Activated CD8-positive, alpha-beta T cell treated with anti-CD3 and anti-CD28 coated beads for 36 hours (primary cell): ENCODE measurements around the gene FURIN. TPM values are rescaled to one million over a fixed set of nuclear protein-coding genes. Genes with fewer than 3 reads are reported as not detected.
"Not testable (repeated sequence)": the region's sequence is repeated elsewhere in the genome, so short reads cannot be mapped to it uniquely, and the experiment has no call there.

Source experiments
- ATAC-seq: fragments of 200-7000 bp; cut with Tn5 transposase; one replicate; pipeline ENCODE4 v1.10.0; 2021; ENCODE audit warnings: mild to moderate bottlenecking, moderate library complexity
- CTCF ChIA-PET: fragments of 350-600 bp; sonication (Branson Sonifier 250); formaldehyde crosslinking; loops from one replicate; lab custom pipeline; 2021; ENCODE audit warnings: antibody characterized with exemption; lab: Charles Lee
- POLR2A ChIA-PET: fragments of 350-600 bp; sonication (Branson Sonifier 250); formaldehyde crosslinking; loops from one replicate; lab custom pipeline; 2021; ENCODE audit warnings: antibody characterized with exemption; lab: Charles Lee
- DNase-seq: peaks from one replicate; pipeline ENCODE4 v3.0.0-alpha.2; 2020
- H3K27ac Mint-ChIP-seq: one replicate; pipeline ENCODE4 v1.8.0; 2021; ENCODE audit warnings: mild to moderate bottlenecking, mixed read lengths
- H3K27me3 Mint-ChIP-seq: one replicate; pipeline ENCODE4 v1.8.0; 2021; ENCODE audit warnings: mixed read lengths
- H3K36me3 Mint-ChIP-seq: one replicate; pipeline ENCODE4 v1.8.0; 2021; ENCODE audit warnings: low read depth, mixed read lengths
- H3K4me1 Mint-ChIP-seq: one replicate; pipeline ENCODE4 v1.8.0; 2021; ENCODE audit warnings: low read depth, mixed read lengths
- H3K4me3 Mint-ChIP-seq: one replicate; pipeline ENCODE4 v1.8.0; 2021; ENCODE audit warnings: mild to moderate bottlenecking, moderate library complexity, mixed read lengths
- H3K9me3 Mint-ChIP-seq: one replicate; pipeline ENCODE4 v1.8.0; 2021; ENCODE audit warnings: mixed read lengths
- CTCF ChIP-seq: fragments of 200-600 bp; IDR thresholded peaks from one replicate; pipeline ENCODE4 v1.8.0; 2022; ENCODE audit warnings: antibody characterized with exemption, mild to moderate bottlenecking
- intact Hi-C: fragments of 100-400 bp; cut with micrococcal nuclease; formaldehyde crosslinking; loops from one replicate; pipeline ENCODE4 v1.10.0; 2022
- total RNA-seq, 2 experiments: library from RNA; stranded (reverse); gene quantifications; one replicate each; pipeline ENCODE4 v1.2.3, GENCODE V29; 2021

Gene FURIN
- total RNA-seq, 2 experiments from 2014 or later: 111 to 117 TPM

- Mint-ChIP-seq H3K9me3 (no peaks in the 10 kb centered on the region), H3K27me3 (no peaks in the 10 kb centered on the region), H3K36me3 (no peaks in the 10 kb centered on the region), H3K4me3 (no peak overlapping the region), H3K4me1 (peaks cover 11% of the 10 kb centered on the region), H3K27ac (peak overlapping the region; percentile 61)
- intact Hi-C loops: no loop called here
- ATAC-seq (peak; percentile 93), DNase-seq (peak; percentile 84)
- ChIA-PET CTCF (no interaction called here), POLR2A (no interaction called here)
- TF ChIP-seq CTCF: no peak
Measured at GRCh38 chr15:90845201-90845949, 23.0 kb upstream of the FURIN start.

DNA sequence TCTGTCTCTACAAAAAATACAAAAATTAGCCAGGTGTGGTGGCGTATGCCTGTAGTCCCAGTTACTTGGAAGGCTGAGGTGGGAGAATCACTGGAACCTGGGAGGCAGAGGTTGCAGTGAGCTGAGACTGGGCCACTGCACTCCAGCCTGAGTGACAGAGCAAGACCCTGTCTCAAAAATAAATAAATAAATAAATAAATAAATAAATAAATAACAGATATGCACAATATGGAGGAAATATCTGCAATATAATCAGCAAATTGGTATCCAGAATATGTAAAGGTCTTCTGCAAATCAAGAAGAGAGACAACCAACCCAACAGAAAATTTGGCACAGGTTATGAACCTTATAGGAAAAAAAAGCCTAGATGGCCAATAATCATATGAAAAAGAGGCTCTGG is 19.0 kb upstream of the FURIN start:
- intact Hi-C loops, DNase-seq, H3K4me3 Mint-ChIP-seq, H3K9me3 Mint-ChIP-seq, CTCF ChIA-PET, H3K27me3 Mint-ChIP-seq, H3K36me3 Mint-ChIP-seq, ATAC-seq: not testable (repeated sequence)
- peak overlapping the region; percentile 46 for H3K27ac Mint-ChIP-seq
- POLR2A ChIA-PET: interaction anchor here (5.4 kb wide), 1 partner anchor 11 kb away, joined by 27 read pairs; no protein-coding TSS in a partner anchor
- H3K4me1 Mint-ChIP-seq: peaks cover 45% of the 10 kb centered on the region

DNA sequence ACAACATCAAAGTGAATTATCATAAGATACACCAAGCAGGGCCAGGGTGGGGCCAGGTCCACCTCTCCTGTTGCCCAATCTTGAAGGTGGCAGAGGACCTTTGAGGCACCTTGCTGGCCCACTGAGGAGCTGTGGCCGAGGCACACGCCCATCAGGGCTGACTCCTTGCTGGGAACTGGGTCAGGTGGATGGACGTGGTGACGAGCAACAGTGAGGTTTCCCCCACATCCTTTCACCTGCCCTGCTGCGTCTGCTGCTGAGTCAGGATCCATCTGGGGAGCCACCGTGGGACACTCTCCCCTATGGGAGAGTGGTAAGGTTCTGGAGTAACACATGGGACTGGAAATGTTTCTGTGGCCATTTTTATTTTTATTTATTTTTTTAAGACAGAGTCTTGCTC is 17.3 kb upstream of the FURIN start:
- intact Hi-C loops: no loop called here
- ChIA-PET CTCF (interaction anchor here (1.0 to 1.5 kb wide), 4 partner anchors 13 to 81 kb away, joined by 3 to 5 read pairs (median 4); partner anchors contain the start of gene HDDC3), POLR2A (interaction anchor here (1.3 to 5.4 kb wide), 4 partner anchors 9 to 52 kb away, joined by 4 to 27 read pairs (median 9); partner anchors contain the start of gene MAN2A2)
- H3K9me3 Mint-ChIP-seq: peaks cover 8% of the 10 kb centered on the region
- DNase-seq: peak; percentile 76
- H3K36me3 Mint-ChIP-seq: peaks cover 4% of the 10 kb centered on the region
- no peaks in the 10 kb centered on the region for H3K27me3 Mint-ChIP-seq
- no peak for TF ChIP-seq CTCF
- H3K27ac Mint-ChIP-seq: peak overlapping the region; percentile 93
- peaks cover 52% of the 10 kb centered on the region for H3K4me1 Mint-ChIP-seq
- H3K4me3 Mint-ChIP-seq: peak overlapping the region; percentile 0
- peak; percentile 44 for ATAC-seq

GRCh38 chr15:90851940-90852339 is 16.4 kb upstream of the FURIN start:
- H3K4me1 Mint-ChIP-seq: peaks cover 61% of the 10 kb centered on the region
- H3K27ac Mint-ChIP-seq: peak overlapping the region; percentile 93
- H3K9me3 Mint-ChIP-seq: peaks cover 8% of the 10 kb centered on the region
- TF ChIP-seq CTCF: no peak
- peak overlapping the region; percentile 26 for H3K4me3 Mint-ChIP-seq
- DNase-seq (peak; percentile 80), ATAC-seq (peak; percentile 5)
- POLR2A ChIA-PET: interaction anchor here (0.6 to 5.4 kb wide), 11 partner anchors 10 to 134 kb away, joined by 3 to 27 read pairs (median 4); partner anchors contain the start of genes BLM, FURIN and MAN2A2
- H3K27me3 Mint-ChIP-seq: no peaks in the 10 kb centered on the region
- intact Hi-C loops: loop anchor here (2.0 kb wide), 1 partner anchor 19 kb away; no protein-coding TSS in a partner anchor
- peaks cover 4% of the 10 kb centered on the region for H3K36me3 Mint-ChIP-seq
- CTCF ChIA-PET: interaction anchor here (0.7 to 1.5 kb wide), 5 partner anchors 14 to 81 kb away, joined by 3 to 5 read pairs (median 4); partner anchors contain the start of gene HDDC3

- Mint-ChIP-seq H3K27ac (peak overlapping the region; percentile 91), H3K4me3 (no peak overlapping the region), H3K27me3 (no peaks in the 10 kb centered on the region), H3K36me3 (peaks cover 4% of the 10 kb centered on the region), H3K9me3 (peaks cover 8% of the 10 kb centered on the region), H3K4me1 (peaks cover 75% of the 10 kb centered on the region)
- CTCF ChIA-PET: interaction anchor here (0.9 to 1.5 kb wide), 4 partner anchors 28 to 137 kb away, joined by 3 to 4 read pairs (median 4); no protein-coding TSS in a partner anchor
- no peak for TF ChIP-seq CTCF
- intact Hi-C loops: no loop called here
- ATAC-seq (no peak), DNase-seq (no peak)
- POLR2A ChIA-PET: interaction anchor here (1.3 to 2.1 kb wide), 2 partner anchors 15 to 40 kb away, joined by 4 to 10 read pairs; no protein-coding TSS in a partner anchor
Measured at GRCh38 chr15:90855139-90855538, 13.2 kb upstream of the FURIN start.
